Measurements from ENCODE around the gene MSL1. TPM values are rescaled to one million over a fixed set of nuclear protein-coding genes. Genes with fewer than 3 reads are reported as not detected.
A peak's percentile ranks its signal among the peaks of the same experiment; 100 is the strongest.

MSL1 gene
- total and polyA plus RNA-seq, 2 of the 13 experiments (the other 11 are each of a cell fraction or from before 2014, with no cell fraction given), result 63.8 to 88.5 TPM

DNA sequence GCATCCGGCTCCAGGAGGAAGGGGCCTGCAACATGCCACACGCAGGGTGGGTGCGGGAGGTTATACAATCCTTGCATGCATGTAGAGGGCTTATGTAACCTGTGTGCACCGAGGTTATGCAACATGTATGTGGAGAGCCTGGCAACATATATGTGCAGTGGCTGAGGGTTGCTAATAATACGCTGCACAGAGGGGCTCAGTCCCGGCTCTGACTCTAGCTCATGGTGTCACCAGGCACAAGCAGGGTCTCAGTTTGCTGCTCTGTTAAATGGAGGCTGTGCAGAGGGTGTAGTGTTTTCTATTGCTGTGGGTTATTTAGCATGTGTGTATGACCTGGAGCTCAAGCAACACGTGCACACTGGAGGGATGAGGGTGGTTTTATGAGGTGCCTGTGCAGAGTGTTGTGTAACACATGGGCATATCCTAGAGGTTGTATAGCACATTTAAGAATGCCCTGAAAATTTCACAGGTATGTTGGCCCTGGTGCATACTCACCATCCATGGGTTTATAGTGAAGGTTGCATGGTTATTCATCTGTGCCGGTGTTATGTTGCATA lies 45.8 kb upstream of the MSL1 start (continued):
- no peak for TF ChIP-seq HNRNPH1 (optimal IDR thresholded peaks at IDR 0.05; ENCODE audit: low read depth, low read length)
- TF ChIP-seq ZBTB42 (CRISPR knock-in tag; IDR thresholded peaks at IDR 0.05), result no peak
- TF ChIP-seq ZNF570 (CRISPR knock-in tag; IDR thresholded peaks at IDR 0.05; ENCODE audit: borderline replicate concordance), result no peak
- TF ChIP-seq ZKSCAN1 (IDR thresholded peaks at IDR 0.05; ENCODE audit: low read length), result no peak
- no peak for TF ChIP-seq PAWR (CRISPR knock-in tag; IDR thresholded peaks at IDR 0.05; ENCODE audit: borderline replicate concordance)
- TF ChIP-seq CHCHD3 (CRISPR knock-in tag; IDR thresholded peaks at IDR 0.05), result no peak
- peak; percentile 0; the same call in 1 of the 2 replicates for TF ChIP-seq BORCS8-MEF2B (CRISPR knock-in tag; IDR thresholded peaks at IDR 0.05)
- no peak for TF ChIP-seq SIX4 (CRISPR knock-in tag; IDR thresholded peaks at IDR 0.05)
- TF ChIP-seq NFRKB (IDR thresholded peaks at IDR 0.05), result no peak
- no peak for TF ChIP-seq ZNF143 (CRISPR knock-in tag; IDR thresholded peaks at IDR 0.05)
- no peak for TF ChIP-seq JDP2 (CRISPR knock-in tag; IDR thresholded peaks at IDR 0.05; ENCODE audit: borderline replicate concordance)
- no peak for TF ChIP-seq ZNF749 (CRISPR knock-in tag; IDR thresholded peaks at IDR 0.05; ENCODE audit: borderline replicate concordance)
- no peak; the same call in 1 of the 2 replicates for TF ChIP-seq ZFY (CRISPR knock-in tag; IDR thresholded peaks at IDR 0.05)
- no peak for TF ChIP-seq ZNF430 (CRISPR knock-in tag; IDR thresholded peaks at IDR 0.05)
- no peak for TF ChIP-seq ZNF274 (CRISPR knock-in tag; IDR thresholded peaks at IDR 0.05)
- peak; percentile 81 for TF ChIP-seq ZNF629 (CRISPR knock-in tag; conservative IDR thresholded peaks at IDR 0.05)
- no peak for TF ChIP-seq SMAD9 (CRISPR knock-in tag; IDR thresholded peaks at IDR 0.05)
- no peak for TF ChIP-seq GABPA (IDR thresholded peaks at IDR 0.05; ENCODE audit: low read depth, low read length)
- TF ChIP-seq GABPA (CRISPR knock-in tag; IDR thresholded peaks at IDR 0.05; ENCODE audit: low read depth), result no peak
- TF ChIP-seq ZIK1 (CRISPR knock-in tag; IDR thresholded peaks at IDR 0.05; ENCODE audit: borderline replicate concordance, low read depth), result no peak
- no peak for TF ChIP-seq ZBTB8A (CRISPR knock-in tag; IDR thresholded peaks at IDR 0.05; ENCODE audit: borderline replicate concordance, low read depth)
- TF ChIP-seq, protein P1, sequence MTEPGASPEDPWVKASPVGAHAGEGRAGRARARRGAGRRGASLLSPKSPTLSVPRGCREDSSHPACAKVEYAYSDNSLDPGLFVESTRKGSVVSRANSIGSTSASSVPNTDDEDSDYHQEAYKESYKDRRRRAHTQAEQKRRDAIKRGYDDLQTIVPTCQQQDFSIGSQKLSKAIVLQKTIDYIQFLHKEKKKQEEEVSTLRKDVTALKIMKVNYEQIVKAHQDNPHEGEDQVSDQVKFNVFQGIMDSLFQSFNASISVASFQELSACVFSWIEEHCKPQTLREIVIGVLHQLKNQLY (CRISPR knock-in tag; IDR thresholded peaks at IDR 0.05), result no peak
- TF ChIP-seq, protein P2, sequence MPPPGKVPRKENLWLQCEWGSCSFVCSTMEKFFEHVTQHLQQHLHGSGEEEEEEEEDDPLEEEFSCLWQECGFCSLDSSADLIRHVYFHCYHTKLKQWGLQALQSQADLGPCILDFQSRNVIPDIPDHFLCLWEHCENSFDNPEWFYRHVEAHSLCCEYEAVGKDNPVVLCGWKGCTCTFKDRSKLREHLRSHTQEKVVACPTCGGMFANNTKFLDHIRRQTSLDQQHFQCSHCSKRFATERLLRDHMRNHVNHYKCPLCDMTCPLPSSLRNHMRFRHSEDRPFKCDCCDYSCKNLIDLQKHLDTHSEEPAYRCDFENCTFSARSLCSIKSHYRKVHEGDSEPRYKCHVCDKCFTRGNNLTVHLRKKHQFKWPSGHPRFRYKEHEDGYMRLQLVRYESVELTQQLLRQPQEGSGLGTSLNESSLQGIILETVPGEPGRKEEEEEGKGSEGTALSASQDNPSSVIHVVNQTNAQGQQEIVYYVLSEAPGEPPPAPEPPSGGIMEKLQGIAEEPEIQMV (CRISPR knock-in tag; IDR thresholded peaks at IDR 0.05; ENCODE audit: low read depth), result peak; percentile 13; the same call in 1 of the 2 replicates
- TF ChIP-seq CC2D1A (CRISPR knock-in tag; IDR thresholded peaks at IDR 0.05), result no peak
- TF ChIP-seq JUND (CRISPR knock-in tag; IDR thresholded peaks at IDR 0.05), result no peak; the same call in 1 of the 2 replicates
- no peak for TF ChIP-seq ZNF224 (CRISPR knock-in tag; IDR thresholded peaks at IDR 0.05)
- 0 out of 2 replicates have a peak, but pooled peaks have one; percentile 11 for TF ChIP-seq ZSCAN31 (CRISPR knock-in tag; IDR thresholded peaks at IDR 0.05; ENCODE audit: low read depth)
- TF ChIP-seq, protein P3, sequence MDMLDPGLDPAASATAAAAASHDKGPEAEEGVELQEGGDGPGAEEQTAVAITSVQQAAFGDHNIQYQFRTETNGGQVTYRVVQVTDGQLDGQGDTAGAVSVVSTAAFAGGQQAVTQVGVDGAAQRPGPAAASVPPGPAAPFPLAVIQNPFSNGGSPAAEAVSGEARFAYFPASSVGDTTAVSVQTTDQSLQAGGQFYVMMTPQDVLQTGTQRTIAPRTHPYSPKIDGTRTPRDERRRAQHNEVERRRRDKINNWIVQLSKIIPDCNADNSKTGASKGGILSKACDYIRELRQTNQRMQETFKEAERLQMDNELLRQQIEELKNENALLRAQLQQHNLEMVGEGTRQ (IDR thresholded peaks at IDR 0.05; ENCODE audit: low read depth, low read length), result no peak; the same call in 1 of the 2 replicates
- TF ChIP-seq, protein P3 (CRISPR knock-in tag; IDR thresholded peaks at IDR 0.05; ENCODE audit: borderline replicate concordance), result no peak
